Measurements from ENCODE around the gene ARFIP1. TPM values are rescaled to one million over a fixed set of nuclear protein-coding genes. Genes with fewer than 3 reads are reported as not detected.

Gene ARFIP1
- total RNA-seq, 1 experiment from 2014 or later = 32.7 TPM

- RAD21 ChIA-PET (ENCODE audit: low non-redundant PET in 1 of 2, low total read pairs in 2 of 2, uncharacterized antibody in 2 of 2, unreplicated experiment in 2 of 2) = no interaction called here
These were observed 44.8 kb downstream of the ARFIP1 start for GRCh38 chr4:152824561-152824960.

More at GRCh38 chr4:152824561-152824960, 44.8 kb downstream of the ARFIP1 start:
- DNase-seq (ENCODE audit: low read depth, low spot score) = no peak
- no peaks in the 10 kb centered on the region for H3K9me3 ChIP-seq (ENCODE audit: control insufficient read depth in 1 of 2, insufficient read depth in 1 of 2, low read depth in 1 of 2, low read length in 2 of 2)
- H3K9ac ChIP-seq (ENCODE audit: low read length) = no peak overlapping the region
- H3K36me3 ChIP-seq (ENCODE audit: control insufficient read depth in 1 of 2, insufficient read depth in 2 of 2, low read length in 2 of 2) = no peaks in the 10 kb centered on the region
- intact Hi-C loops (cut with micrococcal nuclease) = no loop called here
- no peaks in the 10 kb centered on the region for H4K20me1 ChIP-seq (ENCODE audit: insufficient read depth)
- no TSS peak for BruUV-seq (replicated peaks)
- POLR2A ChIA-PET = no interaction called here
- no peak for ATAC-seq
- TF ChIP-seq RAD21 (IDR thresholded peaks at IDR 0.05; ENCODE audit: low read depth) (no peak), ZFX (IDR thresholded peaks at IDR 0.05) (no peak), FOSL1 (IDR thresholded peaks at IDR 0.05; ENCODE audit: low read depth) (no peak), SRF (IDR thresholded peaks at IDR 0.05; ENCODE audit: low read depth) (no peak), POLR2AphosphoS5 (IDR thresholded peaks at IDR 0.05; ENCODE audit: low read depth, low read length) (no peak), POLR2A (IDR thresholded peaks at IDR 0.05; ENCODE audit: borderline replicate concordance, extremely low read depth, insufficient read depth, insufficient read length) (no peak), ZNF274 (IDR thresholded peaks at IDR 0.05; ENCODE audit: low read depth, low read length) (no peak), REST (IDR thresholded peaks at IDR 0.05; ENCODE audit: low read depth) (no peak), EGR1 (IDR thresholded peaks at IDR 0.05; ENCODE audit: low read depth) (no peak), ZBTB33 (IDR thresholded peaks at IDR 0.05; ENCODE audit: extremely low read depth, insufficient replicate concordance, low read length) (no peak), TCF7L2 (IDR thresholded peaks at IDR 0.05; ENCODE audit: borderline replicate concordance, extremely low read depth, insufficient read depth, insufficient read length) (no peak), YY1 (IDR thresholded peaks at IDR 0.05; ENCODE audit: extremely low read depth, insufficient replicate concordance, low read depth, low read length) (no peak), JUND (IDR thresholded peaks at IDR 0.05) (no peak), ATF3 (IDR thresholded peaks at IDR 0.05) (no peak), SIN3A (IDR thresholded peaks at IDR 0.05; ENCODE audit: low read depth) (no peak), SP1 (IDR thresholded peaks at IDR 0.05; ENCODE audit: low read depth) (no peak), CEBPB (IDR thresholded peaks at IDR 0.05; ENCODE audit: low read depth) (no peak)
- CTCF ChIA-PET = no interaction called here
- H3K4me3 ChIP-seq (replicated peaks in 1 of 2; ENCODE audit: low read depth in 1 of 2, low read length in 2 of 2) = no peak overlapping the region
- H3K9me2 ChIP-seq (ENCODE audit: insufficient read depth) = no peaks in the 10 kb centered on the region
- no peak overlapping the region for H2AFZ ChIP-seq (ENCODE audit: low read depth, low read length, poor library complexity, severe bottlenecking)
- H3K4me2 ChIP-seq (ENCODE audit: low read length) = no peak overlapping the region
- no peaks in the 10 kb centered on the region for H3K4me1 ChIP-seq (ENCODE audit: control insufficient read depth in 1 of 2, insufficient read depth in 2 of 2, low read length in 2 of 2)
- no peak overlapping the region for H3K27ac ChIP-seq (ENCODE audit: low read depth, low read length)
- H3K79me2 ChIP-seq (ENCODE audit: insufficient read depth, low read length) = no peaks in the 10 kb centered on the region
- H3K27me3 ChIP-seq (ENCODE audit: insufficient read depth, low read length) = no peaks in the 10 kb centered on the region
